ENCODE measurements around the gene MEF2A. TPM values are rescaled to one million over a fixed set of nuclear protein-coding genes. Genes with fewer than 3 reads are reported as not detected.

MEF2A gene
- total and polyA plus RNA-seq, 9 donors = 36.0 to 58.1 (median 45.4) TPM

DNA sequence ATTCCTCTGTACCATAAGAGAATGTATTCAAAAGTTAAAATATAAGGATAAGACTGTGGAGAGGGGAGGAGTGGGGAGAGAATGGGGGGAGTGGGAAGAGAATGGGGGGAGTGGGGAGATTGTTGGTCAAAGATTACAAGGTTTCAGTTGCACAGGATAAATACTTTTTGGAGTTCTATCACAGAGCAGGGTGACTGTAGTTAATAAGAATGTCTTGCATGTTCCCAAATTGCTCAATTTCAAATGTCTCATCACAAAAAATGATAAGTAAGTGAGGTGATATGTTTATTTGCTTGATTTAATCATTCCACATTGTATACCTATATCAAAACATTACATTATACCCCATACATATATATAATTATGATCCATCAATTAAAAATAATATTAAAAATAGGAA is 23.0 kb upstream of the MEF2A start:
- Histone ChIP-seq H3K27me3 (ENCODE audit: control insufficient read depth, insufficient read depth, low read length) (no peaks in the 10 kb centered on the region), H3K4me1 (ENCODE audit: control insufficient read depth, insufficient read depth, low read length) (peaks cover 10% of the 10 kb centered on the region), H3K4me3 (ENCODE audit: low read length) (no peak overlapping the region), H3K36me3 (ENCODE audit: control insufficient read depth, insufficient read depth, low read length) (no peaks in the 10 kb centered on the region), H3K9me3 (replicated peaks; ENCODE audit: control insufficient read depth, low read depth, low read length) (no peaks in the 10 kb centered on the region), H3K27ac (ENCODE audit: low read length) (no peak overlapping the region)
- no peak for DNase-seq

DNA sequence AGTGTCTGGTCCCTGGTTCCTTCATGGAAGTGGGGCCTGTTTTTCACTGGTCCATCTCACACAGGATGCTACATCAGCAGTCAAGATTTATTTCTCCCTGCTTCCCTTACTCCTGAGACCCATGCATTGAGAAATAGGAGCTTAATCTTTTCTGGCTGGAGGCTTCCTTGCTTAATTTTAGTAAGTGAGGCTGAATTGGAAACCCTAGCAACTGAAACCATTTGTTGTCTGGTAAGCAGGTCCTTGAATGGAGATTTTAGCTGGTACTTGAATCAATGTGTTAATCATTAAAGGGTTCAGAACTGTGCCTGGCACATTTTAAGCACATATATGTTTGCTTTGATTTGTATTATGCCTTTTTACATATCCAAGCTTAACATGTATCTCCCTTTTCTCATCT is 20.2 kb upstream of the MEF2A start:
- no peak overlapping the region for H3K27ac ChIP-seq (ENCODE audit: low read length)
- DNase-seq = no peak
- no peaks in the 10 kb centered on the region for H3K36me3 ChIP-seq (ENCODE audit: control insufficient read depth, insufficient read depth, low read length)

DNA sequence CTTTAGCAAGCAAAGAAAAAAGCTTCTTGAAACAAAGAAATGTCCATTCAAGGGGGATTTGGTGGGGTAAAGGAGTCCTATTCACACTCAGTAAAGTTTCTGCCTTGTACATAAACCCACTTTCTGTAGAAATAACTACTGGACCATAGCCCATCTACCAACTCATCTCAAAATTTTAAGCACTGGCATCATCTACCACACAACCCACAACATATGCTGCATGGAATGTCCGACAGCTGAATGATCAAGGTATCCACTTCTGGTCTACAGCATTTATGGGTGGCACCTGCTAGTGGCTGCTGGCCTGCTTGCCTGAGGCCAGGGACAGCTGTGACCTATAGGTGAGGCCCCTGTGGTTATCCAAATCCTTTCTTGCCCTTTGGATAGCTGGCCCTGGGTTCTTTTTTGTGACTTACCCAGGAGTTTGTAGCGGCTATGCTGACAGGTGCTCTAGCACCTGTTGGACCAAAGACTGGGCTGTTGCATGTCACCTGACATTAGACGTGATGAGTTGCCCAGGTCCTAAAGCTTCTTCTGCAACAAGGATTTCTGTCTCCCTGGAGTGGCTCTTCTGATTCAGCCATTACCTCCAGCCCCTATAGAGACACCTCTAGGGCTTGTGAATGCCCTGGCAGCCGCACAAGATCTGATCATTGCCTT is 19.2 kb upstream of the MEF2A start:
- Histone ChIP-seq H3K27ac (ENCODE audit: low read length) (no peak overlapping the region), H3K4me3 (ENCODE audit: low read length) (no peak overlapping the region), H3K4me1 (ENCODE audit: control insufficient read depth, insufficient read depth, low read length) (peaks cover 10% of the 10 kb centered on the region), H3K9me3 (replicated peaks; ENCODE audit: control insufficient read depth, low read depth, low read length) (no peaks in the 10 kb centered on the region), H3K36me3 (ENCODE audit: control insufficient read depth, insufficient read depth, low read length) (no peaks in the 10 kb centered on the region), H3K27me3 (ENCODE audit: control insufficient read depth, insufficient read depth, low read length) (no peaks in the 10 kb centered on the region)
- WGBS (ENCODE audit: insufficient coverage) = 76% methylated on average over 4 of the region's 4 CpGs
- peak; percentile 49 for DNase-seq

More for the DNA sequence above, 20.2 kb upstream of the MEF2A start:
- Histone ChIP-seq H3K9me3 (replicated peaks; ENCODE audit: control insufficient read depth, low read depth, low read length) (no peaks in the 10 kb centered on the region), H3K27me3 (ENCODE audit: control insufficient read depth, insufficient read depth, low read length) (no peaks in the 10 kb centered on the region), H3K4me1 (ENCODE audit: control insufficient read depth, insufficient read depth, low read length) (peaks cover 10% of the 10 kb centered on the region), H3K4me3 (ENCODE audit: low read length) (no peak overlapping the region)

DNA sequence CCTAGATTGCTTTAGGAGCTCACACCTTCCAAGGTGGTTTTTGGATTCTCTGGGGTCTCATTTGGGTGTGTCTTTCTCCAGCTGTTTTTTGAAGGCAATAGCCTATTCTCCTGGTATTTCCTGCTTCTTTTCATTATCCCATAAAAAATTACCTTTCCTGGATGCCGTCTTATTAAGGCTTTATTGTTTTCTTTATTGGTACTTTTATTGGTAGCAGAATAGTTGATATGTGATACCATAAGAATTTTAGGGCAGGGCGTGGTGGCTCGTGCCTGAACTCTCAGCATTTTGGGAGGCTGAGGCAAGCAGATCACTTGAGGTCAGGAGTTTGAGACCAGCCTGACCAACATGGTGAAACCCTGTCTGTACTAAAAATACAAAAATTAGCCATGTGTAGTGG is 18.3 kb upstream of the MEF2A start:
- H3K27me3 ChIP-seq (ENCODE audit: control insufficient read depth, insufficient read depth, low read length) = no peaks in the 10 kb centered on the region
- H3K27ac ChIP-seq (ENCODE audit: low read length) = no peak overlapping the region
- no peaks in the 10 kb centered on the region for H3K9me3 ChIP-seq (replicated peaks; ENCODE audit: control insufficient read depth, low read depth, low read length)
- H3K4me3 ChIP-seq (ENCODE audit: low read length) = no peak overlapping the region
- WGBS (ENCODE audit: insufficient coverage) = 60% methylated on average over 1 of the region's 3 CpGs
- peaks cover 10% of the 10 kb centered on the region for H3K4me1 ChIP-seq (ENCODE audit: control insufficient read depth, insufficient read depth, low read length)
- no peaks in the 10 kb centered on the region for H3K36me3 ChIP-seq (ENCODE audit: control insufficient read depth, insufficient read depth, low read length)
- no peak for DNase-seq

DNA sequence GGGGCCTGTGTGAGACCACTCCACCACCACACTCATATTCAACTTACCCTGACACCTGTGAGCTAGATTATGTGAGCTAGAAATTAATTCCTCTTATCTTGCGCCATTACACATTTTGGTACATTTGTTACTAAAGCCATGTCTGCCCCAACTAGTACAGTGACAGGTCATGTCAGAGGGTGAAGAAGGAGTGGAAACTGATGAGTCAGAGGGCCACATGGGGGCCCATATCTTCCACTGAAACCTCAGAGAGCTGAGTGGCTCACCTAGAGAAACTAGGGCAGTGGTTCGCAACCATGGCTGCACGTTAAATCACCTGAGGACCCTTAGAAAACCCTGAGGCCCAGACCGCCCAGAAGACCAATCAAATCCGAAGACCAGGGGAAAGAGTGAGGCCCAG is 15.7 kb upstream of the MEF2A start:
- no peak overlapping the region for H3K4me3 ChIP-seq (ENCODE audit: low read length)
- no peaks in the 10 kb centered on the region for H3K27me3 ChIP-seq (ENCODE audit: control insufficient read depth, insufficient read depth, low read length)
- no peak for DNase-seq
- H3K9me3 ChIP-seq (replicated peaks; ENCODE audit: control insufficient read depth, low read depth, low read length) = no peaks in the 10 kb centered on the region
- H3K4me1 ChIP-seq (ENCODE audit: control insufficient read depth, insufficient read depth, low read length) = peaks cover 10% of the 10 kb centered on the region
- 90% methylated on average over 4 of the region's 5 CpGs for WGBS (ENCODE audit: insufficient coverage)
- no peak overlapping the region for H3K27ac ChIP-seq (ENCODE audit: low read length)
- no peaks in the 10 kb centered on the region for H3K36me3 ChIP-seq (ENCODE audit: control insufficient read depth, insufficient read depth, low read length)

DNA sequence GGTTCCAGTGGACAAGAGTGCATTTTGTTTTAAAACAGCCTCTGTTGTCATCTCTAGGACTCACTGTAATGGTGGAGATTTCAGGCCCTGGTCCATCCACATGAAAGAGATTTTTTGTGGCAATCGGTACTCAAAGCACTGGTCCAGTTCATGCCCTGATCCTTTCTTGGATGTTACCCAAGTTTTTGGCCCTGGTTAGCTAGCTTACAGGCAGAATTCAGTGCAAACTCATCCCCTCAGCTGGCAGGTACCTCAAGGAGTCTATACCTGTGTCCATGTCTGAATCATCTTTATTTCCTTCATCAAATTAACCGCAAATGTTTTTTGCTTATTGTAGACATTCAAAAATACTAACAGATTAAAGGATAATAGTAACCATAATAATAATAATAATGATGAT is 13.7 kb upstream of the MEF2A start:
- H3K4me3 ChIP-seq (ENCODE audit: low read length) = no peak overlapping the region
- no peaks in the 10 kb centered on the region for H3K36me3 ChIP-seq (ENCODE audit: control insufficient read depth, insufficient read depth, low read length)
- DNase-seq = no peak
- peaks cover 3% of the 10 kb centered on the region for H3K4me1 ChIP-seq (ENCODE audit: control insufficient read depth, insufficient read depth, low read length)
- H3K27ac ChIP-seq (ENCODE audit: low read length) = no peak overlapping the region
- no peaks in the 10 kb centered on the region for H3K9me3 ChIP-seq (replicated peaks; ENCODE audit: control insufficient read depth, low read depth, low read length)
- no peaks in the 10 kb centered on the region for H3K27me3 ChIP-seq (ENCODE audit: control insufficient read depth, insufficient read depth, low read length)
- WGBS (ENCODE audit: insufficient coverage) = 82% methylated on average over 1 of the region's 2 CpGs

DNA sequence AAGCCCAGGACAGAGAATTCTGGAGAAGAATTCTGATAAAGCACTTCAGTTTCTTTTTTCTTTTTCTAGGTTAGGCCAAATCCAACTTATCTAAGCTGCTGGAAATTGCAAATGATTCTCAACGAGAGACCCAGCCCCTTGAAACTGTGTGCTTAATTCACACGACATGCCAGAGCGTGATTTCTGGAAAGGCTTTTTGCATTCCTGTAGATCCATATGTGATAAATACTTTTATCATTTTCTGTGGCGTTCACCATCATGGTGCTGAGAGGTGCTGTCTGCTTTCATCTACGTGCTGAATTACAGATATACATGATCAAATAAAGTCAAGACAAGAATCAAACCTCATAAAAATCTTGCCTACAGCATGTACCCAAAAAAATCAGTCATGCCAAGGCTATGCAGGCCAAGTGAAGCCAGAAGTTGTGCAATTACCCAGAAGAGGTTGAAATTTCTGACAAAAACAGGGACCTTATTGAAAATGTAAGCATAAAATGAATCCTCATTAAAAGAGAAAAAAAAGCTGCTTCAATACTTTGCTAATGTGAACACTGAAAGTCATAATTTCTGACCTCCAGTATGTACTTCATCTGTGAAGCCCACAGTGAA is 10.8 kb upstream of the MEF2A start:
- no peaks in the 10 kb centered on the region for H3K27me3 ChIP-seq (ENCODE audit: control insufficient read depth, insufficient read depth, low read length)
- no peaks in the 10 kb centered on the region for H3K9me3 ChIP-seq (replicated peaks; ENCODE audit: control insufficient read depth, low read depth, low read length)
- H3K36me3 ChIP-seq (ENCODE audit: control insufficient read depth, insufficient read depth, low read length) = no peaks in the 10 kb centered on the region
- WGBS (ENCODE audit: insufficient coverage) = no CpG with 5 or more reads among the region's 5 CpGs
- no peak overlapping the region for H3K4me3 ChIP-seq (ENCODE audit: low read length)
- H3K27ac ChIP-seq (ENCODE audit: low read length) = no peak overlapping the region
- DNase-seq = no peak
- no peaks in the 10 kb centered on the region for H3K4me1 ChIP-seq (ENCODE audit: control insufficient read depth, insufficient read depth, low read length)

DNA sequence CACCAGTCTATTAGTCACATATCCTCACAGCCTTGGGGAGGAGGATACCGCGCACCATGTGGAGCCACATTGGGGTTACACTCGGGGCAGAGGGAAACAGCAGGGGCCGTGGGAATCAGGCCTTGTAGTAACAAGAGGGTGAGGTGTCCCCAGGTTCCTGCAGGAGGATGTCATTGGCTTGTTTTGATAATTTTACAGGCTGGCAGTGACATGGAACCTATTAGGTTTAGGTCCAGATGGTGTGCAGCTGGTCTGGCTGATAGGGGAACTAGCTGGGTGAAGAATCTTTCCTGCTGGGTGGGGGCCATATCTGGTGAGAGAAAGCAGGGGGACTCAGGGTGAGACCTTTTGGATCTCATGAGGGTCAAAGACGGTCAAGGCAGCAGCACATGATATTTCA is 9.8 kb upstream of the MEF2A start:
- no peaks in the 10 kb centered on the region for H3K27me3 ChIP-seq (ENCODE audit: control insufficient read depth, insufficient read depth, low read length)
- no peak for DNase-seq
- no peak overlapping the region for H3K4me3 ChIP-seq (ENCODE audit: low read length)
- H3K27ac ChIP-seq (ENCODE audit: low read length) = no peak overlapping the region
- H3K4me1 ChIP-seq (ENCODE audit: control insufficient read depth, insufficient read depth, low read length) = no peaks in the 10 kb centered on the region
- 53% methylated on average over 2 of the region's 5 CpGs for WGBS (ENCODE audit: insufficient coverage)
- no peaks in the 10 kb centered on the region for H3K36me3 ChIP-seq (ENCODE audit: control insufficient read depth, insufficient read depth, low read length)
- H3K9me3 ChIP-seq (replicated peaks; ENCODE audit: control insufficient read depth, low read depth, low read length) = no peaks in the 10 kb centered on the region

DNA sequence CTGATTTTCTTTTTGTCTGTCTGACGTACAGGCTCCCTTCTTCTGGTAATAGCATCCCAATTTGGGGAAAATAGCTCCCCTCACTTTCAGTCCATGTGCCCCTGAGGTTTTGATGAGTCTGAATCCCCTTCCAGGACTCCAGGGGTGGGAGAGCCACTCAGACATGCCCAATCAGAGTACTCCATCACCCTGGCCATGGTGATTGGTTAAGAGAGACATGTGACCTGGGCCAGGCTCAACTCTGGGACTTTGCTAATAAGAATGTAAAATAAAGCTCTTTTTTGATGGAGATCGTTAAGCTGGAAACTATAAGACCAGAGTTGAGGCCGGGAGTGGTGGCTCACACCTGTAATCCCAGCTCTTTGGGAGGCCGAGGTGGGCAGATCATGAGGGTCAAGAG is 9.2 kb upstream of the MEF2A start:
- Histone ChIP-seq H3K4me1 (ENCODE audit: control insufficient read depth, insufficient read depth, low read length) (no peaks in the 10 kb centered on the region), H3K4me3 (ENCODE audit: low read length) (no peak overlapping the region), H3K27ac (ENCODE audit: low read length) (no peak overlapping the region), H3K36me3 (ENCODE audit: control insufficient read depth, insufficient read depth, low read length) (no peaks in the 10 kb centered on the region), H3K27me3 (ENCODE audit: control insufficient read depth, insufficient read depth, low read length) (no peaks in the 10 kb centered on the region), H3K9me3 (replicated peaks; ENCODE audit: control insufficient read depth, low read depth, low read length) (no peaks in the 10 kb centered on the region)
- no peak for DNase-seq
- WGBS (ENCODE audit: insufficient coverage) = 96% methylated on average over 3 of the region's 4 CpGs

DNA sequence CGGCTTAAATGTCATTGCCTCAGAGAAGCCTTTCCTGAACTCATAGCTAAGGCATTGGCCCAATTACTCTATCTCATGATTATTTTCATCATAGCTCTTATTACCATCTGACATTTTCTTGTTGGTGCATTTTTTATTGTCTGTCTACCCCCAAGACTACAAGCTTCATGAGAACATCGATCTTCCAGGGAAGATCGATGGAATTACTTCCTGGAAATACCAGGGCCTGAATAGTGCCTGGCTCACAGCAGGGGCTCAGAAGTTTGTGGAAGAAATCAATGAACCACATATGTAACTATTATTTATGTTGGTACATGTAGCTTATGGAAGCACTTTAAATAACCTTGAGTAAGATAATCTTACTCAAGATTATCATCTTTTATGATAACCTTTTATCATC is 7.7 kb upstream of the MEF2A start:
- WGBS (ENCODE audit: insufficient coverage) = 73% methylated on average over 1 of the region's 3 CpGs
- DNase-seq = no peak
- no peaks in the 10 kb centered on the region for H3K9me3 ChIP-seq (replicated peaks; ENCODE audit: control insufficient read depth, low read depth, low read length)
- H3K36me3 ChIP-seq (ENCODE audit: control insufficient read depth, insufficient read depth, low read length) = no peaks in the 10 kb centered on the region
- no peaks in the 10 kb centered on the region for H3K4me1 ChIP-seq (ENCODE audit: control insufficient read depth, insufficient read depth, low read length)
- H3K27me3 ChIP-seq (ENCODE audit: control insufficient read depth, insufficient read depth, low read length) = no peaks in the 10 kb centered on the region
- H3K27ac ChIP-seq (ENCODE audit: low read length) = no peak overlapping the region
- no peak overlapping the region for H3K4me3 ChIP-seq (ENCODE audit: low read length)

DNA sequence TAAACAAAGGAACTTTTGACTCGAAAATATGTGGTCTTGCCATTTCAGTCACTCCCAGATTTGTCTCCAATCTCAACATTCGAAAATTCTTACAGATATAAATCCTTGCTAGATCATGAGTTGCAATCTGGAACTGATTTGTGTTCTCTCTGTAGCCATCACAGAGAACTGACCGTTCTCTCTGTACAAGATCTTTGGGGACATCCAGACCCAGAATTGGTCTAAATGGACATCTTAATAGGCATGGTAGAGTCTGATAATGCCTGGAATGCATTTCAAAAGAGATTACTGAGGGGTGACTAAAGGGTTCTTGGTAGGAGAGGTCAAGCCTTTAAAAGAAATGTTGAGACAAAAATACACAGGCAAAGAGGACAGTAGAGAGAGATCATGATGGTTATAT is 7.2 kb upstream of the MEF2A start:
- no peaks in the 10 kb centered on the region for H3K27me3 ChIP-seq (ENCODE audit: control insufficient read depth, insufficient read depth, low read length)
- no peak overlapping the region for H3K27ac ChIP-seq (ENCODE audit: low read length)
- WGBS (ENCODE audit: insufficient coverage) = 65% methylated on average over 2 of the region's 3 CpGs
- no peaks in the 10 kb centered on the region for H3K4me1 ChIP-seq (ENCODE audit: control insufficient read depth, insufficient read depth, low read length)
- no peaks in the 10 kb centered on the region for H3K9me3 ChIP-seq (replicated peaks; ENCODE audit: control insufficient read depth, low read depth, low read length)
- DNase-seq = no peak
- H3K4me3 ChIP-seq (ENCODE audit: low read length) = no peak overlapping the region
- no peaks in the 10 kb centered on the region for H3K36me3 ChIP-seq (ENCODE audit: control insufficient read depth, insufficient read depth, low read length)

All from muscle of leg (tissue), 11 donors.